WTC11 (cell line): ENCODE measurements around the gene ATPAF2. TPM values are rescaled to one million over a fixed set of nuclear protein-coding genes. Genes with fewer than 3 reads are reported as not detected.

Experiments
- ATAC-seq: fragments of 200-7000 bp; cut with Tn5 transposase; 2 replicates; pipeline ENCODE4 v1.10.0; 2021; ENCODE audit warnings: mild to moderate bottlenecking, moderate library complexity
- CTCF ChIA-PET: fragments of 300-600 bp; sonication (Branson Sonifier 250); formaldehyde crosslinking; loops from one replicate; lab custom pipeline; 2021; ENCODE audit warnings: antibody characterized with exemption; lab: Charles Lee
- POLR2A ChIA-PET: fragments of 350-600 bp; sonication (Branson Sonifier 250); formaldehyde crosslinking; loops from one replicate; lab custom pipeline; 2021; ENCODE audit warnings: antibody characterized with exemption; lab: Charles Lee
- DNase-seq: peaks from one replicate; pipeline ENCODE4 v3.0.0; 2021; ENCODE audit warnings: low spot score
- H3K27ac Mint-ChIP-seq: 2 replicates; pipeline ENCODE4 v1.8.0; 2021; ENCODE audit warnings: mixed read lengths
- H3K27me3 Mint-ChIP-seq: 2 replicates; pipeline ENCODE4 v1.8.0; 2021; ENCODE audit warnings: low read depth, mild to moderate bottlenecking, moderate library complexity, mixed read lengths
- H3K36me3 Mint-ChIP-seq: 2 replicates; pipeline ENCODE4 v1.8.0; 2021; ENCODE audit warnings: mixed read lengths
- H3K4me1 Mint-ChIP-seq: 2 replicates; pipeline ENCODE4 v1.8.0; 2022; ENCODE audit warnings: mixed read lengths
- H3K4me3 Mint-ChIP-seq: 2 replicates; pipeline ENCODE4 v1.8.0; 2021; ENCODE audit warnings: mild to moderate bottlenecking, moderate library complexity, mixed read lengths
- H3K9me3 Mint-ChIP-seq: 2 replicates; pipeline ENCODE4 v1.8.0; 2021; ENCODE audit warnings: mixed read lengths
- AFF4 ChIP-seq: sonication (generic); formaldehyde crosslinking; IDR thresholded peaks from 2 replicates; pipeline ENCODE4 v1.8.1; 2023; ENCODE audit warnings: mild to moderate bottlenecking, missing genetic modification reagents, borderline replicate concordance
- CDX4 ChIP-seq: fragments of 250-450 bp; sonication (Bioruptor Pico); IDR thresholded peaks from 2 replicates; pipeline ENCODE4 v1.9.0; 2021; ENCODE audit warnings: moderate library complexity, mild to moderate bottlenecking, inconsistent platforms, borderline replicate concordance
- CTCF ChIP-seq: fragments of 200-600 bp; IDR thresholded peaks from 2 replicates; pipeline ENCODE4 v1.8.0; 2022; ENCODE audit warnings: antibody characterized with exemption
- E2F5 ChIP-seq: sonication (generic); formaldehyde crosslinking; IDR thresholded peaks from 2 replicates; pipeline ENCODE4 v1.8.1; 2022; ENCODE audit warnings: mild to moderate bottlenecking, moderate library complexity, missing genetic modification reagents
- ETV6 ChIP-seq: sonication (generic); formaldehyde crosslinking; IDR thresholded peaks from 2 replicates; pipeline ENCODE4 v1.8.1; 2022; ENCODE audit warnings: mild to moderate bottlenecking, missing genetic modification reagents
- HMGA2 ChIP-seq: fragments of 250-450 bp; sonication (Bioruptor Pico); IDR thresholded peaks from 2 replicates; pipeline ENCODE4 v1.4.0; 2021; ENCODE audit warnings: mild to moderate bottlenecking, moderate library complexity
- MAX ChIP-seq: sonication (generic); formaldehyde crosslinking; IDR thresholded peaks from 2 replicates; pipeline ENCODE4 v1.8.0; 2022; ENCODE audit warnings: mild to moderate bottlenecking, missing genetic modification reagents
- NR1H2 ChIP-seq: sonication (generic); formaldehyde crosslinking; IDR thresholded peaks from 2 replicates; pipeline ENCODE4 v1.9.0; 2021; ENCODE audit warnings: mild to moderate bottlenecking, moderate library complexity, missing genetic modification reagents
- SP1 ChIP-seq: sonication (generic); formaldehyde crosslinking; conservative IDR thresholded peaks from 2 replicates; pipeline ENCODE4 v1.8.1; 2022; ENCODE audit warnings: missing genetic modification reagents
- TEAD1 ChIP-seq: sonication (generic); formaldehyde crosslinking; IDR thresholded peaks from 2 replicates; pipeline ENCODE4 v1.8.0; 2022; ENCODE audit warnings: mild to moderate bottlenecking, missing genetic modification reagents
- USF1 ChIP-seq: sonication (generic); formaldehyde crosslinking; IDR thresholded peaks from 2 replicates; pipeline ENCODE4 v1.8.0; 2022; ENCODE audit warnings: mild to moderate bottlenecking, missing genetic modification reagents
- USF2 ChIP-seq: sonication (generic); formaldehyde crosslinking; IDR thresholded peaks from 2 replicates; pipeline ENCODE4 v1.8.1; 2023; ENCODE audit warnings: mild to moderate bottlenecking, missing genetic modification reagents, moderate library complexity
- ZNF121 ChIP-seq: sonication (generic); formaldehyde crosslinking; IDR thresholded peaks from 2 replicates; pipeline ENCODE4 v1.8.0; 2023; ENCODE audit warnings: missing genetic modification reagents
- total RNA-seq: library from RNA; stranded (reverse); gene quantifications from 3 replicates; pipeline ENCODE4 v1.2.3, GENCODE V29; 2021

The ATPAF2 gene
- total RNA-seq, 1 experiment from 2014 or later, result 33.5 TPM

GRCh38 chr17:17987187-17987896 lies 51.6 kb downstream of the ATPAF2 start:
- ChIA-PET POLR2A (interaction anchor here (0.7 kb wide), 1 partner anchor 229 kb away, joined by 3 read pairs; no protein-coding TSS in a partner anchor), CTCF (interaction anchor here (1.1 to 2.1 kb wide), 4 partner anchors 20 to 127 kb away, joined by 3 to 9 read pairs (median 4); no protein-coding TSS in a partner anchor)
- no peaks in the 10 kb centered on the region for H3K9me3 Mint-ChIP-seq
- H3K36me3 Mint-ChIP-seq, result no peaks in the 10 kb centered on the region
- H3K4me1 Mint-ChIP-seq, result no peaks in the 10 kb centered on the region
- no peak overlapping the region for H3K4me3 Mint-ChIP-seq
- DNase-seq, result no peak
- TF ChIP-seq CTCF (no peak), USF1 (CRISPR knock-in tag) (no peak), SP1 (CRISPR knock-in tag) (no peak), TEAD1 (CRISPR knock-in tag) (no peak), E2F5 (CRISPR knock-in tag) (no peak), MAX (CRISPR knock-in tag) (no peak), NR1H2 (no peak), AFF4 (CRISPR knock-in tag) (no peak)
- H3K27me3 Mint-ChIP-seq, result no peaks in the 10 kb centered on the region
- no peak for ATAC-seq
- no peak overlapping the region for H3K27ac Mint-ChIP-seq

GRCh38 chr17:17985555-17985954 lies 53.4 kb downstream of the ATPAF2 start:
- Mint-ChIP-seq H3K4me3 (no peak overlapping the region), H3K27ac (no peak overlapping the region), H3K27me3 (no peaks in the 10 kb centered on the region), H3K4me1 (no peaks in the 10 kb centered on the region), H3K36me3 (no peaks in the 10 kb centered on the region), H3K9me3 (no peaks in the 10 kb centered on the region)
- TF ChIP-seq ETV6, result no peak
- TF ChIP-seq CDX4 (CRISPR knock-in tag), result no peak
- TF ChIP-seq USF2 (CRISPR knock-in tag), result no peak
- peak; percentile 14; the same call in 1 of the 2 replicates for TF ChIP-seq CTCF
- TF ChIP-seq HMGA2, result no peak
- TF ChIP-seq ZNF121 (CRISPR knock-in tag), result no peak
- ChIA-PET POLR2A (no interaction called here), CTCF (interaction anchor here (0.6 to 1.8 kb wide), 8 partner anchors 9 to 105 kb away, joined by 3 to 14 read pairs (median 4); no protein-coding TSS in a partner anchor)
- ATAC-seq (peak; percentile 34; the same call in 1 of the 2 replicates), DNase-seq (no peak)
